Karpas-422 (cell line): ENCODE data around the gene RNF43. TPM values are rescaled to one million over a fixed set of nuclear protein-coding genes. Genes with fewer than 3 reads are reported as not detected.
A peak's percentile ranks its signal among the peaks of the same experiment; 100 is the strongest.

Experiments used
- DNase-seq: peaks from one replicate; pipeline ENCODE4 v3.0.0-alpha.2; 2015
- H2AFZ ChIP-seq: fragments of 200-600 bp; sonication (generic); 2 replicates; pipeline ENCODE4 v1.6.1; 2014; ENCODE audit warnings: antibody characterized with exemption, low read length, mixed read lengths
- H3K27ac ChIP-seq: fragments of 200-600 bp; sonication (generic); 2 replicates; pipeline ENCODE4 v1.5.1; 2014; ENCODE audit warnings: mild to moderate bottlenecking, low read length, moderate library complexity
- H3K27me3 ChIP-seq: fragments of 200-600 bp; sonication (generic); 2 replicates; pipeline ENCODE4 v1.6.1; 2014; ENCODE audit warnings: low read length, mixed read lengths
- H3K36me3 ChIP-seq: fragments of 200-600 bp; sonication (generic); 2 replicates; pipeline ENCODE4 v1.6.1; 2014; ENCODE audit warnings: low read length, mixed read lengths; ENCODE audit not compliant: insufficient read depth
- H3K4me1 ChIP-seq: fragments of 200-600 bp; sonication (generic); 2 replicates; pipeline ENCODE4 v1.6.1; 2014; ENCODE audit warnings: mild to moderate bottlenecking, low read length, mixed read lengths
- H3K4me2 ChIP-seq: fragments of 200-600 bp; sonication (generic); 2 replicates; pipeline ENCODE4 v1.6.1; 2014; ENCODE audit warnings: low read length, low read depth, mild to moderate bottlenecking; ENCODE audit not compliant: poor library complexity, severe bottlenecking
- H3K4me3 ChIP-seq: fragments of 200-600 bp; sonication (generic); 2 replicates; pipeline ENCODE4 v1.5.1; 2014; ENCODE audit warnings: mild to moderate bottlenecking, antibody characterized with exemption, low read length, mixed read lengths
- H3K79me2 ChIP-seq: fragments of 200-600 bp; sonication (generic); 2 replicates; pipeline ENCODE4 v1.6.1; 2014; ENCODE audit warnings: mild to moderate bottlenecking, low read length, mixed read lengths
- H3K9ac ChIP-seq: fragments of 200-600 bp; sonication (generic); 2 replicates; pipeline ENCODE4 v1.6.0; 2014; ENCODE audit warnings: low read length
- H3K9me2 ChIP-seq: fragments of 200-600 bp; sonication (generic), shearing (Covaris generic); replicated peaks from 2 replicates; pipeline ENCODE4 v1.6.0; 2014; ENCODE audit warnings: mild to moderate bottlenecking, low read length, moderate library complexity; ENCODE audit not compliant: insufficient read depth
- H3K9me3 ChIP-seq: fragments of 300-700, 200-600 bp; sonication (generic); 2 replicates; pipeline ENCODE4 v1.6.1; 2014; ENCODE audit warnings: low read length, mixed read lengths
- H4K20me1 ChIP-seq: fragments of 200-600 bp; sonication (generic); 2 replicates; pipeline ENCODE4 v1.6.1; 2014; ENCODE audit warnings: mild to moderate bottlenecking, antibody characterized with exemption, low read length, low read depth; ENCODE audit not compliant: insufficient read depth
- total RNA-seq: library from RNA; depleted of rRNA; stranded (reverse); fragments of >200 nt; shearing (Covaris generic); gene quantifications from 2 replicates; pipeline ENCODE4 v1.2.3, GENCODE V29; 2014; ENCODE audit warnings: low replicate concordance

Gene RNF43
- total RNA-seq, 1 experiment from 2014 or later: not detected

DNA sequence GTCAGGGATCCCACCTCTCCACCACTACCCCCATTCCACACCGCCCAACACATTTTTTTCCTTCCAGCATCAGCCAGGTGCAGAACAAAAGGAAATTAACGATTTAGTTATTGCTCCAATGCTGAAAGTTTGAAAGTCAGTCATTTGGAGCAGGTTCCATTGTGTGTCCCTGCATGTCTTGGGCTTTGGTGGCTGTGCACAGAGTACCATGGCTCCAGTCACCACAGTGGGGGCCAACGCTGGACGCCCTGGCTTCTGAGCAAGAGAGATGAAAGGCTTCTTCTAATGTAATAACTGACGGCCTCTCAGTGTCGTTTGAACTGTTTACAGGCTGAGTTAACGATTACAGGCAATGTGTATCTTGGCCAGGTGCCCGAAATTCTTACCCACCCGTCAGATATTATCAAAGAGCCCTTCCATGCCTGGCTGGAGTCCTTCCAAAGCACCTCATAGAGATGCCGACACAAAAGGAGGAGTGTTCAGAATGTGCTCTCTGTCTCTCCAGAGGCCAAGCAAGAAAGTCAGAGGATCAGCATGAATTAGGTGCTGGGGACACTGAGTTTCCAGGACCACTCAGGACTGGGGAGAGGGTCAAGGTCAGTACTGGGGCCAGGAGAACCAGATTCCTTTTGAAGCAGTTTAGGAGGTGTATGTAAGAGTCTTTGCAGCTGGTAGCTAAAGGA is 25.9 kb downstream of the RNF43 start:
- H3K27me3 ChIP-seq: no peaks in the 10 kb centered on the region
- no peaks in the 10 kb centered on the region for H3K9me2 ChIP-seq
- no peak for DNase-seq
- H3K36me3 ChIP-seq: no peaks in the 10 kb centered on the region
- no peak overlapping the region for H3K4me2 ChIP-seq
- H3K79me2 ChIP-seq: no peaks in the 10 kb centered on the region
- no peak overlapping the region for H3K9ac ChIP-seq
- H3K4me1 ChIP-seq: peaks cover 23% of the 10 kb centered on the region
- H2AFZ ChIP-seq: no peak overlapping the region
- no peak overlapping the region for H3K4me3 ChIP-seq
- H3K27ac ChIP-seq: no peak overlapping the region
- H3K9me3 ChIP-seq: no peaks in the 10 kb centered on the region
- H4K20me1 ChIP-seq: no peaks in the 10 kb centered on the region

DNA sequence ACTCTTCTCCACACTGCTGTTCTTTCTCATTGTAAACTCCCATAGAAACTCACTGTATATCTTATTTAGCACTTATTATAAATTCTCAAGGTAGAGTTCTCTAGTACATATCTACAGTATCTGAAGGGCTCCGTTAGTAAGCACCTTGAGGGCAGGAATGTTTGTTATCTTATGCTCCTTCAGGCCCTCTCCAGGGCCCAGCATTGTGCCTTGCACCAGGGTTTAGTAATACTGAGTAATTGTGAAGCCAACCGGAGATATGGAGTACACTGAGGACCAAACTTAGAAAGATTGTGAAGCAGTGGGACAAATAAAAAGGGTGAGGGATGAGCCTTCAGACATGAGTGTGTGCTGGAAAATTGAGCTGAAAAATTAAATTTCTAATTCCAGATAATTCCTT is 26.4 kb downstream of the RNF43 start:
- no peaks in the 10 kb centered on the region for H3K9me2 ChIP-seq
- no peaks in the 10 kb centered on the region for H4K20me1 ChIP-seq
- H3K4me1 ChIP-seq: peaks cover 24% of the 10 kb centered on the region
- no peak overlapping the region for H3K4me3 ChIP-seq
- H3K79me2 ChIP-seq: no peaks in the 10 kb centered on the region
- H3K4me2 ChIP-seq: no peak overlapping the region
- H3K27me3 ChIP-seq: no peaks in the 10 kb centered on the region
- H3K9ac ChIP-seq: no peak overlapping the region
- H3K9me3 ChIP-seq: no peaks in the 10 kb centered on the region
- no peaks in the 10 kb centered on the region for H3K36me3 ChIP-seq
- no peak for DNase-seq
- no peak overlapping the region for H3K27ac ChIP-seq
- H2AFZ ChIP-seq: no peak overlapping the region

DNA sequence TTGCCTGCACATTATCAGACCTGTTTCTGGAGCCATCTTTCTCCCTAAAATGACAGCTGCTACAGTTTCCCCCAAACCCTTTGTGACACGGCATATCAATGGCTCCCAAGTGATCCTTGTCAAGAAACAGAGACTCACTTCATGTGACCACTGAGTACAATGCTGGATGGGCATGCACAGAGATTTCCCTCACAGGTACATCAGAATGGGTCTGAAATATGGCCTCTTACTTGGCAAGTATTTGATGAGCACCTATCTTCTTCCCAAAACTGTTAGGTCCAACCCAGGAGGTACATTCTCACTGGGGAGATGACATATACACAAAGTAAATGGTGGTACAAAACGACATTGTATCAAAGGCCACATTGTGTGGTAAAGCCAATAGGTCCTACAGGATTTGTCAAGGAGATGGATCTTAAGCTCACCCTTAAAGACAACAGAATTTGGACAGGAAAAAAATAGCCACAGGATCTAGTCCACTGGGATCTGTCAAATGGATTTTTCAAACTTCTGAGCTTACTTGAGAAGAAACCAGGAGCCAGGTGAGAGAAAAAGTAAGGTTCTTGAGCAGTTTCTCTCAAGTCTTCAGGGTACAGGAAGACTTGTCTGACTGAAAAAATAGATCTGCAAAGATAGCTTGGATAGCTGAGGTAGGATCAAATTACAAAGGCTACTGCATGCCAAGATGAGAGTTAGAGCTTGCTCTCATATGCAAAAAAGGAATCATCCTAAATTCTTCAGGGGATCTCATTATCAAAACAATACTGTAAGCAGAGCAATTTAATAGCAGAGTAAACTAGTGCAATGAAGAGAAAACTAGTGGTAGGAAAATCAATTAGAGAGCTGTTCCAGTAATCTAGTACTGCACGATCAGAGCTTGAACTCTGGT is 28.8 kb downstream of the RNF43 start:
- Histone ChIP-seq H3K9me2 (no peaks in the 10 kb centered on the region), H3K79me2 (no peaks in the 10 kb centered on the region), H3K9me3 (no peaks in the 10 kb centered on the region), H3K9ac (peak overlapping the region; percentile 34; the same call in 1 of the 2 replicates), H3K4me1 (peaks cover 39% of the 10 kb centered on the region), H4K20me1 (no peaks in the 10 kb centered on the region), H3K36me3 (no peaks in the 10 kb centered on the region), H3K4me2 (peak overlapping the region; percentile 61), H2AFZ (peak overlapping the region; percentile 53), H3K27ac (no peak overlapping the region), H3K27me3 (no peaks in the 10 kb centered on the region), H3K4me3 (peak overlapping the region; percentile 5; the same call in 1 of the 2 replicates)
- peak; percentile 66 for DNase-seq

DNA sequence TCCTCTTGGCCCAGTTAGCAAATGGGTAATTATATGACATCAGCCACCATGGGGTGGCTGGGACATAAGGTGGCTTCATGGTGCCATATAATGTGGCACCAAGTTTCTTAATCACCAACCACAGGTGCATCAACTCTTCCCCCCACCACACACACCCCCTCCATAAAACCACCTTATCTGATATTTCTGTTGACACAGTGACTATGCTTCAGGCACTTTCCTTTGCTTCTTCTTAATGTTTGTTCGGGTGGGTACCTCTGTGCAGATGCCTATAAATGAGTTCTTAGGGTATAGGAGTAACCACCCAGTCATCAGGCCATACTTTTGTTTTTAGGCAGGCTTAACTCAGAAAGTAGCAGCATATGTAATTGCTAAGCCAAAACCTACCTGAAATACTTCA is 29.5 kb downstream of the RNF43 start:
- H3K79me2 ChIP-seq: no peaks in the 10 kb centered on the region
- no peaks in the 10 kb centered on the region for H3K9me3 ChIP-seq
- H3K4me1 ChIP-seq: peaks cover 40% of the 10 kb centered on the region
- H3K4me3 ChIP-seq: no peak overlapping the region
- H2AFZ ChIP-seq: peak overlapping the region; percentile 53; the same call in 1 of the 2 replicates
- no peaks in the 10 kb centered on the region for H3K9me2 ChIP-seq
- no peaks in the 10 kb centered on the region for H3K36me3 ChIP-seq
- H3K27me3 ChIP-seq: no peaks in the 10 kb centered on the region
- H3K27ac ChIP-seq: no peak overlapping the region
- DNase-seq: no peak
- no peak overlapping the region for H3K9ac ChIP-seq
- no peaks in the 10 kb centered on the region for H4K20me1 ChIP-seq
- H3K4me2 ChIP-seq: no peak overlapping the region

DNA sequence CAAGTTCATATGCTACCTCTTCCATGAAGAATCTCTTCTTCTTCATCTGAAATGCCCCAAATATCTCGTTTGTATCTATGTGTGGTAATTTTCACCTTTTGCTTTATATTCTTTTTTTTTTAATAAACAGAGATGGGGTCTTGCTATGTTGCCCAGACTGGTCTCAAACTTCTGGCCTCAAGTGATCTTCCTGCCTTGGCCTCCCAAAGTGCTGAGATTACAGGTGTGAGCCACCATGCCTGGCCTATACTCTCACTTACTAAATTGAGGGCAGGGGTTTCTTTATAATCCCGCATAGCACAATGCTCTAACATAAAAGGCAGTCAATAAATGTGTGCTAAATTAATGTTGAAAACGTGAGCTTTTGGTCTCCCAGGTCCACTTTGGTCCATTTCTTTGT is 30.6 kb downstream of the RNF43 start:
- H3K4me2 ChIP-seq: no peak overlapping the region
- H3K27ac ChIP-seq: no peak overlapping the region
- peaks cover 50% of the 10 kb centered on the region for H3K4me1 ChIP-seq
- no peak for DNase-seq
- H3K4me3 ChIP-seq: no peak overlapping the region
- no peaks in the 10 kb centered on the region for H3K9me2 ChIP-seq
- H3K79me2 ChIP-seq: no peaks in the 10 kb centered on the region
- H3K9ac ChIP-seq: no peak overlapping the region
- H2AFZ ChIP-seq: no peak overlapping the region
- H3K27me3 ChIP-seq: no peaks in the 10 kb centered on the region
- no peaks in the 10 kb centered on the region for H3K9me3 ChIP-seq
- H3K36me3 ChIP-seq: no peaks in the 10 kb centered on the region
- H4K20me1 ChIP-seq: no peaks in the 10 kb centered on the region

DNA sequence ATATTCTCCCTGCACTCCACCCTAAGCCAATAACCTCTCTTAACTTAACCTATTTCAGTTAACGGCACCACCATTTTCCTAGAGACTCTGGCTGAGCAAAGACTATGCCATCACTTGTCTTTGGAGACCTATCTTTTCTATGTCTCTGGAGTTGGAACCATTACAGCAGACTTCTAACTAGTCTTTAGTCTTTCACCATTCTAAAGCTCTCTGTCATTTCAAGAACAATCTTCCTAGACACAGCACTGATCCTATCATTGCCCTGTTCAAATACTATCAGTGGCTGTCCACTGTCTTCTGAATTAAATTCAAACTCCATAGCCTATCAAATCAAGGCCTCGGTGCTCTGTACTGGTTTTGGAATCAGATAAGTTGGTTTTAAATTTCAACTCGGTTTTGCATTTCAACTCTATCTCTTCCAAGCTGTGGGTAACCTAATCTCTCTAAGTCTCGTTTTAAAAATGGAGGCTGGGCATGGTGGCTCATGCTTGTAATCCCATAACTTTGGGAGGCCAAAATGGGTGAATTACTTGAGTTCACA is 31.9 kb downstream of the RNF43 start:
- no peak overlapping the region for H3K4me3 ChIP-seq
- H3K9ac ChIP-seq: no peak overlapping the region
- H3K9me3 ChIP-seq: no peaks in the 10 kb centered on the region
- H3K36me3 ChIP-seq: no peaks in the 10 kb centered on the region
- no peaks in the 10 kb centered on the region for H4K20me1 ChIP-seq
- H3K27ac ChIP-seq: no peak overlapping the region
- H3K4me1 ChIP-seq: peaks cover 50% of the 10 kb centered on the region
- no peak overlapping the region for H3K4me2 ChIP-seq
- H3K9me2 ChIP-seq: no peaks in the 10 kb centered on the region
- no peaks in the 10 kb centered on the region for H3K27me3 ChIP-seq
- no peak for DNase-seq
- no peaks in the 10 kb centered on the region for H3K79me2 ChIP-seq
- H2AFZ ChIP-seq: no peak overlapping the region

DNA sequence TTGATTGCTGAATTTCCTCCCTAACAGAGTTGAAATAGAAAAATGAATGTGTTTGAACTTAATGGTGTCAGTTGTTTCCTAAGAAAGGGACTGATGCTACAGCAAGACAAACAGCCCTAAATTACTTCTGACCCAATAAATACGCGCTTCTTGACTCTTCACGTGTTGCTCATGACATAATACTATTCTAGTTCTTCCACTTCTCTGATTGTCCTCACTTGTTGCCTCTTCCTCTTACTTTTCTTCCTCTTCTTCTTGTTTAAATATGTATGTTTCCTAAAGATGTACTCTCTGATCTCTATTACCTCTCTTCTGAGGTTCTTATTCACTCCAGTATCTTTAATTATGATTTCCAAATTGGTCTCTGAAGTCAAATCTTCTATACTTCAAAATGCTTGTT is 32.4 kb downstream of the RNF43 start:
- H3K36me3 ChIP-seq: no peaks in the 10 kb centered on the region
- no peaks in the 10 kb centered on the region for H3K9me3 ChIP-seq
- H3K4me3 ChIP-seq: no peak overlapping the region
- no peak overlapping the region for H3K27ac ChIP-seq
- no peaks in the 10 kb centered on the region for H3K27me3 ChIP-seq
- H3K79me2 ChIP-seq: no peaks in the 10 kb centered on the region
- H3K4me1 ChIP-seq: peaks cover 49% of the 10 kb centered on the region
- no peaks in the 10 kb centered on the region for H4K20me1 ChIP-seq
- H3K9ac ChIP-seq: no peak overlapping the region
- H2AFZ ChIP-seq: no peak overlapping the region
- H3K4me2 ChIP-seq: no peak overlapping the region
- DNase-seq: no peak
- H3K9me2 ChIP-seq: no peaks in the 10 kb centered on the region

DNA sequence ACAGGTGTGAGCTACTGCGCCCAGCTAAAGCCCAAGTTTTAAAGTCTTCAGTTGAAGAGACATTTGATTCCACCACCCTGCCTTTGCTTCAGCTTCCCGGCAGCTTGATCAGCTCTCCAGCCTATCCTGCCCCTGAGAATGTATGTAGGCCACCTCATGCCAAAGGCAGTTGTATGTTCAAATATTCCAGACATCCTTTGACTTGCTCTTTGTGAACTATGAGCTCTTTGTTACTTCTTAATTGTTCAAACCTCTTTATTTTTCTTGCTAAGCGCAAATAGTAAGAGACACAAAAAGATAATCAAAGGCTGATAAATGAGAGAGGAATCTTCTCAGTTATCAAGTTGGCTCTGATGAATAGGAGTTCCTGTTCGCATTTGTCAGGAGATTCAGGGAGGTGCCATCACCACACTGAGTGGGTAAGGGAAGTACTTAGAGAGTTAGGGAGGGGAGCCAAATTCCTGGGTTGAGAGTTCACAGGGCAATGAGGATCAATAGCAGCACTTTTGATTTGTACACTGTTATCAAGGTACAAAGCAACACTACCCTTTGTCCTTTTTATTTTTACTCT is 33.4 kb downstream of the RNF43 start:
- H4K20me1 ChIP-seq: no peaks in the 10 kb centered on the region
- no peaks in the 10 kb centered on the region for H3K27me3 ChIP-seq
- H3K9me2 ChIP-seq: no peaks in the 10 kb centered on the region
- H3K4me1 ChIP-seq: peaks cover 40% of the 10 kb centered on the region
- no peaks in the 10 kb centered on the region for H3K79me2 ChIP-seq
- H3K4me3 ChIP-seq: no peak overlapping the region
- H3K36me3 ChIP-seq: no peaks in the 10 kb centered on the region
- H3K9me3 ChIP-seq: no peaks in the 10 kb centered on the region
- no peak overlapping the region for H2AFZ ChIP-seq
- no peak overlapping the region for H3K4me2 ChIP-seq
- H3K9ac ChIP-seq: no peak overlapping the region
- no peak overlapping the region for H3K27ac ChIP-seq
- DNase-seq: no peak
